Anterior cingulate cortex (tissue), 58 donors: ENCODE results near the gene CST5.
"Not testable (repeated sequence)": the region's sequence is repeated elsewhere in the genome, so short reads cannot be mapped to it uniquely, and the experiment has no call there.

Source experiments
- DNase-seq, 58 donors: peaks; one replicate each; lab custom pipeline; 2025; lab: John Stamatoyannopoulos, UW

CST5 gene, protein sequence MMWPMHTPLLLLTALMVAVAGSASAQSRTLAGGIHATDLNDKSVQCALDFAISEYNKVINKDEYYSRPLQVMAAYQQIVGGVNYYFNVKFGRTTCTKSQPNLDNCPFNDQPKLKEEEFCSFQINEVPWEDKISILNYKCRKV

DNA sequence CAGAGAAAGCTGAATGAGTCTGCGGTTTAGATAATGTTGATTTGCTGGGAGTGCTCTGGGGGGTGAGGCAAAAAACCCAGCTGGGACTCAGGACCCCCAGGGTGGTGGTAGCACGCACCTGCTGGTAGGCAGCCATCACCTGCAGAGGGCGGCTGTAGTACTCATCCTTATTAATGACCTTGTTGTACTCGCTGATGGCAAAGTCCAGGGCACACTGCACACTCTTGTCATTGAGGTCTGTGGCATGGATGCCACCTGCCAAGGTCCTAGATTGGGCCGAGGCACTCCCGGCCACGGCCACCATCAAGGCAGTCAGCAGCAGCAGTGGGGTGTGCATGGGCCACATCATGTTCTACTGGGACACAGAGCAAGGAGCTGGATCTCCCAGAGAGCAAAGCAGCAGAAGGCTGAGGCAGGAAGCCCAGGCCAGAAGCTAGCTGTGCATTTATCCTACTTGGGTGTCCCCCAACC, at the start of gene CST5:
CST5 (minus strand) TSS at position 421 of the 471 bp plus-strand sequence; CDS start at position 349, 72 bp downstream.
- DNase-seq, result no peak

DNA sequence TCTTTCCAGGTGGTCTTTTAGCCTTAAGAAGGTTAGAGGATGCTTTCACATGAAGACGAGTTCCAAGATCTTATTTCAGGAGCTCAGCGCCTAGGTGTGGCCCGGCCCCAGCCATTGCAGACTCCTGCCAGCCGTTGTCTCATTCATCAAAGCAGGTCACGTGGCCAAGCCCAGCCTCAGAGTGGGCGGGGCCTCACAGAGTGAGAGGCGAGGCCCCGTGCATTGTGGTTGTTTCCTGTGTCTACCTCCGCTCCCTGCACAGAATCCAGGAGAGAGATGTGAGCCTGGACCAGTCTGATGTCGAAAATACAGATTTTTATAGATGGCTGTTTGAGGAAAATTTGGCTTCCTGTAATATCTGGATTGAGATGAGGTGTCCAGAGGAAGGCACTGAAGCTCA, 49.2 kb upstream of the CST5 start:
- no peak for DNase-seq

DNA sequence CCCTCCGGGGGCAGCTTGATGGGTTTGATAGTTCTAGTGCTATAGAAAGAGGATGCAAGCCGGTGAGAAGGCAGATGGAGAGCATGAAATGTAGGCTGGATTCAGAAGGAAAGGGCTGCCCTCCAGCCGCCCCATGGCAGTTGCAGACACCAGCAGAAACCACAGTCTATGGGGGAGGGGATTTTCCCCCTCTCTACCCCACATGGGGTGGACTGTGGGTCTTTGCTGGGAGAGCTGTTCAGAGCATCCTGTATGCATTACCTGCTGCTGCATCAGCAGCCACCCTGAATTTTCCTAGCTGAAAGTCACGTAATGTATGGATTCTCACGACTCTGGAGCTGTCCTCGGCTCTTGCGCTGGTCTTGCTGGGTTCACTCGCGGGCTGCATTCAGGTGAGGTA, 48.8 kb upstream of the CST5 start:
- no peak for DNase-seq

DNA sequence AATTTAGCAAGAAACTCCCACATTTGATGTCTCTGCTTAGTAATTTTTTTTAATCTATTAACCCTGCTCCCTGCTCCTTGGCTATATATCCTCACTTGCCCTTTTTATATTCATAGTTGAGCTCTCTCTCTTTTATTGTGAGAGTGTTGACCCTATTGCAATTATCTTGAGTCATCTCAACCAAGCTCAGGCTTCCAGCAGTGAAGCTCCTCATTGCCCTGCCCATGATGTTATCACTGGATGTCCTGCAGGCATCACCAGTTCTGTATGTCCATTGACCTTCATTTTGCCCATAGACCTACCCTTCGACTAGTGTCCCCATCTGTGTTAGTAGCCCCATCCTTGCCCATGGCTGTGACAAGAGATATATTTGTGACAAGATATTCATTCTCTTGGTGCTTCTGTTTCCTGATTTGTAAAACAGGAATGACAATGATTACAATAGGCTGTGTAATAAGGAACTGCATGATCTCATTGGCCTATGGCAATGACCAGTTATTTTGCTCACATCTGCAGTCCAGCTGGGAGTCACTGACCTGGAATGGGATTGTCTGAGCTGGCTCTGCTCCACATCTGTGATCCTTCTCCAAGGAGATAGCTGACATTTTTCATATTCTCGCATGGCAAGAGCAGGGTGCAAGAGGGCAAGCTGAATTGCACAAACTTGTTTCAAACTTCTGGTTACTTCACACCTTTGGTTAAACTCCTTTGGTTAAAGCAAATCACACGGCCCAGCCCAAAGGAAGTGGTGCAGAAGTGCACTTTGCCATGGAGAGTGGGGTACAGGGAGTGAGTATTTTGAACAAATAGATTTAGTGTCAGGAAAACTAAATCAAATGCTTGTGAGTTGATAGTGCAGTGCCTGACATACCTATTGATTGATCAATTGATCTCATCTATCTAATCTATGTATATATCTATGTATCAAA, 47.7 kb upstream of the CST5 start:
- no peak for DNase-seq

DNA sequence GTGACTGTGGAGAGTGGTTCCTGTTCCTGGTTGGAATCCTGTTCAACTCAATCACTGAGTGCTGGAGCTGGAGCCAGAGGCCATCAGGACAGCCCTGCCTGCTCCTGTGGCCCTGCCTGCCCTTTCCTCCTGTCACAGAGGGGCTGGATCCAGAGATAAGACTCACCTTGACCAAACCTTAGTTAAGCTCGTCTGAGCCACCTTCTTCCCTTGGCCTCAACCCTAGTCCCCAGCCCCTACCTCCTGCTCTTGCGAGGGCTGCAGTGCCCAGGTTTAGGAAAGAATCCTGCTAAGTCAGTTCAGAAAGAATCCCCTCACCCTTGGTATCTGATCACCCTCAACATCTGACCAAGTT, 47.0 kb upstream of the CST5 start:
- no peak for DNase-seq

DNA sequence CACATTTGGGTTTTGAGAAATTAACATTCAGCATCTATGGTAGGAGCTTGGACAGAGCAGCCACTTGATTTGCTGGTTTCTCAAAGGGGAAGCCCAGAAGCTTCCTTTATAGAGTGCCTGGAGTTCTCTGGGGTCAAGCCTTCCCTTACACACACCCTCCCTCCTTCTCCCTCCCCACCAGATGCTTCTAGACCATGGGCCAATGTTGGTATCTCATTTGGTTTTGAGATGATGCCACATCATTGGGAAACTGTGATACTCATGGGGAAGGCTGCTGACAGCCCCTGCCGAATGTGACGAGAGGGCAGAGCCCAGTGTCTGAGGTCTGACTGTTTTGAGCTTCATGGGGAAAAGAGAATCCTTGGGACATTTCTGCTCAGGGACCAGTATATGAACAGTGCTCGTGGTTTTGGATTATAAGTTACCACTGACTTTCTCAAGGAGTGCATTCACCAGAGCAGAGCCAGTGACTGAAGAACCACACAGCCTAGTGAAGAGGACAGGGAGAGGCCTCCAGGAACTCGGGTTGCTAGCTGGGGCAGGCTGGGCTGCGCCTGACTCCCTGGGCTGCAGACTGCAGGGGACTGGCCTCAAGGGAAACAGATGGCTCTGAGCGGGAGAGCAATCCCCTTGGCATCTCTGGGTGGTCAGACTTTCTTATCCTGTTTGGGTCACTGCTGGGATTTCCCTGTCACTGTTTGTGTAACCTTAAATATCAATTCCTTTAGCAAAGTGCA, 46.4 kb upstream of the CST5 start:
- DNase-seq, result no peak

DNA sequence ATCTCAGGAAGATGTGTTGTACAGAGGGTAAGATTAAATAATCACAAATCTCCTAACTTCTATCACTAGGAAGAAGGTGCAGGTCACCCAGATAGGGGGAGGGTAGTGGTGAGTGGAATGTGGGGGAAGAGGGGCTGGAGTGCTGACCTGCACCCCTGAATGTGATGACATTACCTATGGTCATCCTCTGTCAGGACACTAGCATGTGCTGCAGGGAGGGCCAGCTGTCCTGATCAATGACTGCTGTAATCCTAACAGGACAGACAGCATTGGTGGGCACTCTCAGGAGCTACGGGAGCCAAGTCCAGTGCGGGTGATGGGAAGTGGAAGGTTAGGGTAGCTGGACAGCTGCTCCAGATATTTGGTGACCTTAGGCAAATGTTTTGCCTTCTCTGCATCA, 45.2 kb upstream of the CST5 start:
- no peak for DNase-seq

DNA sequence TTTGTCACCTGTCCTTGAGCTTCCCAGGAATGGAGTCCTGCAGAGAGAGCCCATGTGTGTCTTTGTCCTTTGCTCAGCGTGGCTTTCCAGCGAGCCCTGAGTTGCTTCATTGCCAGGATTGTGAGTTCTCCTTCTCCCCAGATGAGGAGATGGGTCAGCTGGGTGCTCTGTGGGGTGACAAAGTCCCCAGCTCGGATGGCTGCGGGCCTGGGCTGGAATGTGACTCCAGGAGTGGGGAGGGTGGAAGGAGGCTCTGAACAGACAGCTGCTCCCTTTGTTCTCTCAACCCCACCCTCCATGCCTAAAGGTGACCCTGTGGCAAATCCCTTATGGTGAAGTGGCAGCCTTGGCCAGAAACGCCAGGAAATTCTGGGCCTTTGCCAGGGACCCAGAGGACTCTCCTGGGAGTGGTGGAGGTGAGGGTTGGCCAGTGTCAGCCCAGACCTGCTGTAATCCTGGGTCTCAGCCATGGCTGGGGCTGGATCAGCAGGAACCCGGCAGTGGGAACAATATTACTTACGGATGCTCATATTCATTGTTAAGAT, 44.4 kb upstream of the CST5 start:
- DNase-seq, result no peak

DNA sequence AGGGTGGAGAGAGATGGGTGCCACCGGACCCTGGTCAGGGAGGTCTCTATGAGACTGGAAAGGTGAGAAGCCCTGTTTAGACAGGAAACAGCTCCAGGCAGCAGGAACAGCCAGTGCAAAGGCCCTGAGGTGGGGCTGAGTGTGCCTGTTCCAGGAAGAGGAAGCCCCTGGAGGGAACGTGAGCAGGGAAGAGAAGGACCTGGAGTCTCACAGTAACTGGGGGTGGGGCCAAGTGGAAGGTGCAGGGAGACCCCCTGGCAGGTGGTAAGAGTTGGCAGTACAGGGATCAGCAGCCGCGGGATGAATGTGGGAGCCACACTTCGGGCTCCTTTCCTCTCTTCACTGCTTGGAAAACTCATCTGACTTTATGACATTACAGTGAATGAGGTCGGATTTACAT, 43.8 kb upstream of the CST5 start:
- no peak for DNase-seq

DNA sequence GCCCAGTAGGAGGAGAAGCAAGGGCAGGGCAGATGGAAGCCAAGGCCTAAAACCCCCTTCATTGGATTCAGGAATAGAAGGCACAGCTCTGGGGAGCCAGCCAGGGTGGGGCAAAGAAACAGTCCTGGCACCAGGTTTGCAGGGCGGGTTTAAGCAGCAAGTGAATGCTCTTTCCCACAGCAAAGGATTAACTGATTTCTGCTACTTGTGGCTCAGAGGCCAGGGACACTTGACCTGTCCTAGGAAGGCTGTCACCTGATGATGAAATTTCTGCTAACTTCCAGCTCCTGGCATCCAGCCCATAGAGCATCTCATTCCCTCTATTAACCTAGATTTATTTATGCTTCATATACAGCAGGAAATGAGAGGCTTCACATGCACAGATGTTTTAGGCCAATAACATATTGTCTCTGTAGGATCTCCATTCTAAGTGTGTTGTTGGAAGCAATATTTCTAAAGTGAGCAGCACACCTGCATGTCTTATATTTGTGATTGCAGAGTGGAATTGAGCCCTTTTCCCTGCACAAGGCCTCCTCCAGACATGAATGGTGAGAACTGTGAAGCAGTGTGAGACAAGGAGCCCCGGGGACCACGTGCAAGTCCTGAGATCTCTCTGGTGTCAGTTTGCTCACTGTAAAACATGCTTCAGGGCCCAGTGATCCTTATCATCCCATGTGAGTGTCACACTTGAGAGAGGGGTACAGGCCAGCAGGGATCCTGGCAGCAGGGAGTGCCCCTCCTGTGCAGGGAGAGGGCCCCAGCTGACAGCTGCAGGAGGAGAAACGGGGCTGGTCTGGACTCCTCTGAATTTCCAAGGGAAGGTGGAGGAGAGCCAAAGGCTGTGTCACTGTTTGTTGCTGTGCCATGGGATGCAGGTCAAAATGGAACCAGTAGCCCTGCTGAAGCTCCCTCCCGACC, 41.1 kb upstream of the CST5 start:
- peak in 1 of 58 donors; percentile 11 for DNase-seq

DNA sequence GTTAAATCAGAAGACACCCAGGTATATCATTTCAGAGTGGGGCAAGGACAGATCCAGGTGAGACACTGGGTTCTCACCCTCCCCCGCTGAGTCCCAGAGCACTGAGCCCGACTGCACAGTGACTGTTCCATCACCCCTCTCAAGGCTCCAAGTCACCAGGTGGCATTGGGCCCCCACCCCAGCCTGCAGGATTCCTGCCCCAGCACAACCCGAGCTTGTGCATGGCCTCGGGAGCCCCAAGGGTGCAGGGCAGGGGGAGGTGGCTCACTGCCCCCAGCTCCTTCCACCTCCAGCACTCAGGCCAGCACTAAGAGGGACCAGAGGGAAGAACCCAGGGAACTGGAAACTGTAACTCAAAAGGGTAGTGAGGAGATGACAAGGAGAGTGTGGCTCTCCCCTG, 39.3 kb upstream of the CST5 start:
- DNase-seq, result no peak

DNA sequence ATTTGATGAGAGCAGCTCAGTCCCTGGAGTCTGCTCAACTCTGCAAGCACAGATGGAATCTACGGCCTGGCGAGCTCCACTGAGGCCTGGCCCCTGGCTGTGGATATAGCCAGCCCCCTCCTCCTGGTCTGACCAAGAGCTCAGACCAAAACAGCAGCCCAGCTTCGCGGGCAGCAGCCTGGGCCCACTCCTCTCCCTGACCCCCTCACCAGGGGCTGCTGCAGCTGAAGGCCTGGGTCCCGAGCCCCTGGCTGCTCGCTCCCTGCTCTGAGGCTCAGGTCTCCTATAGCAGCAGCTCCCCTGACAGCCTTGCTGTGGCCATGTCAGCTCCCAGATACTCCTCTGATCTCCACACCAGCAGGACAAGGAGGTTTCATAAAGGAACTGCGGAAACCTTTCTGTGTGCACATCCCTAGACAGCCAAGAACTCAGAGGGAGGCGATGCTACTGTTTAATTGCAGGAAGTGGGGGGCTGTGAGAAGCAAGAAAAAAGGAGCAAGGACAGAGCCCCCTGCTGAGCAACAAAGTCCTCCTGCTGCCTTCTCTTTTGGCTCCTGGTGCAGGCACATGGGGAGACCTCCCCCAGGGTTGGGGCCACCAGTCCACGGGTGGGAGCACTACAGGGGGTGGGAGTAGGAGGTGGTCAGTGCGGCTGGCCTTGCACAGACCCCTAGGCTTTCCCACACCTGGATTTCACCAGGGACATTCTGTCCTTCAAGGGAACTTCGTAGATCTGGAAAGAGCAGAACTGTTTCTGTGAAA, 38.7 kb upstream of the CST5 start:
- DNase-seq, result no peak

DNA sequence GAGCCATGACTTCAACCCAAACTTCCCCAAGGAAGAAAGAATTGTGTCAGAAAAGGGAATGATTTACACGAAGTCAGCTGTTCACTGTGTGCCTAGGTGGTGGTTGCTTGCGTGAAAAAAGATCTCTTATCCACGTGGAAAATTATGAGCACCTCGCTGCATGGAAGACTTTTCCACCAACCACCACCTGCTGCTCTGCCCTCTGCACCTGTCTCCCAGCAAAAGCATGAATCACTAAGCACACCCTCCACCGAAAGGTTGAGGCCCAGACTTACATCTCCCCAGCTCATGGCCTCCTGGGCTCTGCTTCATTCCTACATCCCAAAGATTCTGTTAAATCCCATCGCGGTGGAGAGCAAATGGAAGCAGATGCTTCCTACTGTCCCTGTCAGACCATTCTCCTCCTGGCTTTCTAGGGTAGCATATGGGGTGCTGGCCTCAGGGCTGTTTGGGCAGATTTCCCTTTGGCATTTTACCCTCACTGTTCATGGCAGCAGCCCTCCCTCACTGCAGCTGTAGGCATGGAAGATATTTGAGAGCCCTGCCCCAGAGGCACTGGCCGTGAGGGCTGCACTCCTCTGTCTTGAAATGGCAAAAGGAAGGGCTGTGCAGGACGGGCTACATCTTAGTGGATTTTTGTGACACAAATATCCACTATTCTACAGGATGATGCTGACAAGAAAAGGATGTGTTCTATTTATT, 37.6 kb upstream of the CST5 start:
- DNase-seq, result no peak

DNA sequence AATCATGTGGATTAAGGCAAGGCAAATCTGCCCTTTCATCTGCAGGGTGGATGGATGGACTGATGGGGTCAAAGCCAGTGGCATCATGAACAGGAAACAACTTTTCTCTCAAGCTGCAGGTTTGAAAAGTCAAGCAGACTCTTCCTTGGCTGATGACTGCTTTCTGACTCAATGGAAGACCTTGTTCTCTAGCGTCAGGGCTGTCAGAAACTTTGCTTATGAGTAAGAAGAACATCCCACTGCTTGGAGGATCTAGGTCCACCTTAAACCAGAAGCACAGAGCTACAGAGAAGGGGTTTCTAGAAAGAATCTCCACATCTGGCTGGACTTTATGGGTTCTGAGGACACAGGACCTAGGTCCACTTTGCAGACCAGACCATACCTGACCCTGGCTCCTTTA, 36.3 kb upstream of the CST5 start:
- DNase-seq, result no peak

DNA sequence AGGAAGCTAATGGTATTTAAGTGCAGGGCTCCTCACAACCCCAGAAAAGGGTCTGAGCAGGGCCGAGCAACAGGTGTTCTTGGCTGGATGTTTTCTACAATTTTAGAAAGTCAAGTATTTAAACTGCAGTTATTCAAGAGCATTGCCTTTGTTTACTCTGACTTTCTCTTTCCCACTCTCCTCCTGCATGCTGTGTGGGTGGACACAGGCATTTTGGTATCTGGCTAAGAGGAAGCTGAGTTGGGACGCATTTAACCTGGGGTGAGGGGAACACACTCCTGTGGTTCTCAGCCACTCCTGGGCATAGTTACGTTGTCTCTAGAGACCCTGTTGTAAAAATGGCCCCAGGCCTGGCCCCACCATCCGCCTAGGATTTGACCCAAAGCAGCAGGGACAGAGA, 34.9 kb upstream of the CST5 start:
- not testable (repeated sequence) for DNase-seq

DNA sequence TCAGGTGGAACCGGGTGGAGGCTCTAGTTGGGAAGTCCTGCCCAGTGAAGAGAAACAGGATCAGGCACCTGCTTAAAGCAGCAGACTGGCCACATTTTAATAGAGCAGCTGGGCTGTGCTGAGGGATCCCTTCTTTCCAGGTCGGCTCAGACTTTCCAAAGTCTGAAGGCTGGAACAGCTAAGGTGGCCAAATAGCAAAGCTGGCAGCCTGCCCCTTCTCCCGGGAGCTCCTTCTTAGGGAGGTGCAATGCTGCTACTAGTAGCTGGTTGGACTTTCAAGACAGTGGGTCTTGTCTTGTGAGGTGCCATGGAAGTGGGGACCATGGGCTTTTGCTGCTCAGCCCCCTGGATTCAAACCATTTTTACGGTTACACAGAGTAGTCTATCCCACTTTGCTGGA, 30.7 kb upstream of the CST5 start:
- DNase-seq, result no peak

DNA sequence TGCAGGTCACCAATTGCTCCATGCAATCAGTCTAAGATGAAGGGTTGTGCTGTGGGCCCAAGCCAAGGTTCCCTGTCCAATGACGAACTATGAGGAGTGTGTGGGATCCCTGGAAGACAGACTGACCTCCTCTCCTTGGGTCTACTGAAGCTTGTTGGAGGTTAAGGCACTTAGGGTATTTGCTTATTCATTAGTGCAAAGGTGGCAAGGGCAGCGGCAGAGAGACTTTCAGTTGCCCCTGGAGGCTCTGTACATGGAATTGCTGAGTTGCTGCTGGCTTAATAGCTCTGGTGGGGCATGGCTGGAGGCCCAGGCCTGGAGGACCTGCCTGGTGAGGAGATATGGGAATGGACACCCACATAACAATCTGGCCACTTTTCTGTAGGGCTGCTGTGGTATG, 29.8 kb upstream of the CST5 start:
- no peak for DNase-seq

DNA sequence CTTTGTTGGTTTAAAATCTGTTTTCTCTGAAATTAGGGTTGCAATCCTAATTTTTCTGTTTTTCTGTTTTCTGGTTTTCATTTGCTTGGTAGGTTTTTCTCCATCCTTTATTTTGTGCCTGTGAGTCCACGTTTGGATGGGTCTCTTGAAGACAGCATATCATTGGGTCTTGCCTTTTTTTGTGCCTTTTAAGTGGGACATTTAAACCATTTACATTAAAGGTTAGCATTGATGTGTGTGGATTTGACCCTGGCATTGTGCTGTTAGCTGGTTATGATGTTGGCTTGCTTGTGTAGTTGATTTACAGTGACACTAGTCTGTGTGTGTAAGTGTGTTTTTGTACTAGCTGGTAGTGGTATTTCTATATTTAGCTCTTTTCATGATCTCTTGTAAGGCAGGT, 28.0 kb upstream of the CST5 start:
- no peak for DNase-seq

DNA sequence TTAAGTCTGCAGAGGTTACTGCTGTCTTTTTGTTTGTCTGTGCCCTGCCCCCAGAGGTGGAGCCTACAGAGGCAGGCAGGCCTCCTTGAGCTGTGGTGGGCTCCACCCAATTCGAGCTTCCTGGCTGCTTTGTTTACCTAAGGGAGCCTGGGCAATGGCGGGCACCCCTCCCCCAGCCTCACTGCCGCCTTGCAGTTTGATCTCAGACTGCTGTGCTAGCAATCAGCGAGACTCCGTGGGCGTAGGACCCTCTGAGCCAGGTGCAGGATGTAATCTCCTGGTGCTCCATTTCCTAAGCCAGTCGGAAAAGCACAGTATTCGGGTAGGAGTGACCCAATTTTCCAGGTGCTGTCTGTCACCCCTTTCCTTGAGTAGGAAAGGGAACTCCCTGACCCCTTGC, 22.8 kb upstream of the CST5 start:
- not testable (repeated sequence) for DNase-seq
